GM21515 (cell line): ENCODE results near the gene IFTAP.
A peak's percentile ranks its signal among the peaks of the same experiment; 100 is the strongest.

ENCODE experiments used
- ATAC-seq: cut with Tn5 transposase; IDR thresholded peaks from one replicate; pipeline ENCODE4 v1.9.1; 2021; ENCODE audit not compliant: unreplicated experiment

Gene IFTAP

GRCh38 chr11:36596880-36597279 is 2.6 kb downstream of the IFTAP start:
- ATAC-seq = no peak

- ATAC-seq = no peak
Measured at GRCh38 chr11:36598051-36598450, 3.7 kb downstream of the IFTAP start, which contains the start of gene RAG2. Gene RAG2 (minus strand): TSS chr11:36598236. CDS start chr11:36594168, 4,068 bp downstream.

GRCh38 chr11:36600180-36600579 is 5.9 kb downstream of the IFTAP start:
- ATAC-seq = no peak

GRCh38 chr11:36601155-36601554 is 6.9 kb downstream of the IFTAP start:
- no peak for ATAC-seq

DNA sequence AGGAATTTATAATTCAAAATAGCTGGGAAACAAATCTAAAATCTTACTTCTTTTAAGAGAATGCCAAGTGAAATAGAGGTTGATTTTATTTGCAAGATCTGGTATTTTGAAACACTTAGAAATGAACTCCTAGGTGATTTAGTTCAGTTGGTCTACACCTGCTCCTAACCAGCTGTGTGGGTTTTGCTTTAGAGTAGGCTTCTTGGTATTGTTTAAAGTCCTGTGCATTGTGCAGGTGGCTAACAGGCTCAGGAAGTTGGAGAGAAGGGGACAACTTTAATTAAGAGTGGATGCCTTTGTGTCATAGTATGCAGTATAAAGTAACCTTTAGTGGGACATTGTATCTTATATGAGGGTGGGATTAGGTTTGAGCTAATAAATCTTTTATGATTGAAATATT is 7.8 kb downstream of the IFTAP start:
- ATAC-seq = no peak

GRCh38 chr11:36605221-36606216 is 11.2 kb downstream of the IFTAP start:
- ATAC-seq = no peak

GRCh38 chr11:36608491-36609199 is 14.3 kb downstream of the IFTAP start:
- no peak for ATAC-seq

- no peak for ATAC-seq
Measured at GRCh38 chr11:36609383-36609782, 15.1 kb downstream of the IFTAP start.

DNA sequence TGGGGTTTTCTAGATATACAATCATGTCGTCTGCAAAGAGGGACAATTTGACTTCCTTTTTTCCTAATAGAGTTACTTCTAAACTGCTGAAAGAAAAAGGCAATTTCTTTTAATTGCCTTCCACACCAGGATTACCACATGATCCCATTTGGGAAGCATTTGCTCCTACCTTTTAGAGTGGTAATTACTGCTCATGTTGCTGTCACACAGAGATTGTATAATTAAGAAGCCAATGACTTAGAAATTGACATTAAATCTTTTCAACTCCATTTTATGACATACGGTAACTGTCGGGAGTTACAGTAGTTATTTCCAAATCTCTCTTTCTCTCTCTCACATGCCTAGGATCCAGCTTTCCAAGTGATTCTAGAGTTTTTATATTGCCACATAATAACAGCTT is 21.5 kb downstream of the IFTAP start:
- ATAC-seq = no peak

DNA sequence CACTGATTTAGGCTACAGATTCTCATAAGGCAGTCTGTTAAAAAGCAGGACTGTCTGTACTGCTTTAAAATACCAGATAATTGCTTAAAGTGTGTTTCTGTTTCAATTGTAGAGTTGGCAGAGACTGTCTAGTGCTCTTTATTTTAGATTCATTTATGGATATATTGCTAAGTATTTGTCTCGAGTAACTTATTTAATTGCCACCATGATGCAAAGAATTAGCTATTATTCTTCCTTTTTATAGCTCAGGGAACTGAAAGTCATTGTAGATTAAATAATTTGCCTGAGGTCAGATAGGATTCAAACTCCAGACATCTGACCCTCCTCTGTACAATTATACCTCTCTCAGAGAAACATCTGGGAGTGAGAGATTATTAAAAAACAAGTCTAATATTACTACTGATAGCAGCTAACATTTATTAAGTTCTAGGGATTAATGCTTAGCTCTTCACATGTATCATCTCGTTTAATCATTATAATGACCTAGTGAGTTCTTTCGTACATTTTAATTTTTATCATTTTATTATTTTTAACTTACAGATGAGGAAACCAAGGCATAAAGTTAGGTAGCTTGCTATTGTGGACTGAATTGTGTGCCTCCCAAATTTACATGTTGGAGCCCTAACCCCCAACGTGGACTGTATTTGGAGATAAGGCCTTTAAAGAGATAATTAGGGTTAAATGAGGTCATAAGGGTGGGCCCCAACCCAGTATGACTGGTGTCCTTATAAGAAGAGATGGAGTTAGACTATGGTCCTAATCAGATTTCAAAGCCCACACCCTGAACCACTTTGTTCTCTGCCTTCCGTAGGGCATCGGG is 23.5 kb downstream of the IFTAP start:
- no peak for ATAC-seq

GRCh38 chr11:36618363-36619047 is 24.2 kb downstream of the IFTAP start:
- ATAC-seq = no peak

GRCh38 chr11:36619502-36619901 is 25.2 kb downstream of the IFTAP start:
- no peak for ATAC-seq

- ATAC-seq = no peak
Measured at GRCh38 chr11:36620246-36620645, 25.9 kb downstream of the IFTAP start.

GRCh38 chr11:36622431-36623136 is 28.3 kb downstream of the IFTAP start:
- ATAC-seq = peak; percentile 79

DNA sequence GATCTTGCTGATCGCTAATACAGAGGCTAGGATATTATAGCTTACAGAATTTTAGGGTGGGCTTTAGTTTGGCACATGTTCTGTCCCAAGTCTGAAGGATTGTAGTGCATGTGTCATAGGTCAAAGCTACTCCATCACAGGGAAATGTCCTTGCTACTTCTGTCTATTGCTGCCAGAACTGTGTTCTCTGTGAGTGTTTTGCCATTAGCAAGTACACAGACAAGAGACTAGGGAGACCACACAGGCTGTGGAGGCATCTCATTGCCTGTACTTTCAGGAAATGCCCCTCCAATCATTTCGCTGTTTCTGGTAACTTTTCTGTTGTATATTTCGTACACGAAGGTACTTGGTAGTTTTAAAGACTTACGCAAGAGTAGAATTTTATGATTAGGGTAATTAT is 29.2 kb downstream of the IFTAP start:
- ATAC-seq = no peak

- ATAC-seq = no peak
Measured at GRCh38 chr11:36627006-36627405, 32.7 kb downstream of the IFTAP start.

DNA sequence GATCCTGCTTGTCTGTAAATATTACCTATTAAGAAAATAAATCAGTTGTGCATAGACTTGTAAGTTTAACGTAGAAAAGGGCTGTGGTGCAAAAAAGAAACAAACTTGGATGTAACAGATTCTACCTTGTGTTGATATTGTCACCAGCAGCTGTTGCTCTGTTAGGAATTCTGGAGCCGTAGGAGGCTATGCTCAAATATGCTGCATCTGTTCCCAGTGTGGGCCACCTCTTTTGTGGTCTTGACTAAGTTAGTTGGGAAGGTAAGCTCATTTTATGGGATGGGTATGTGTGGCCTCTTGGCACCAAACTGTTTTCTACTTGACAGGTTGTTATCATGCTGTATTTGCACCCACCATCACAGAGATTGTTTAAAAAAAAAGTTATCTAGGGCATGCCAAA is 33.2 kb downstream of the IFTAP start:
- no peak for ATAC-seq

DNA sequence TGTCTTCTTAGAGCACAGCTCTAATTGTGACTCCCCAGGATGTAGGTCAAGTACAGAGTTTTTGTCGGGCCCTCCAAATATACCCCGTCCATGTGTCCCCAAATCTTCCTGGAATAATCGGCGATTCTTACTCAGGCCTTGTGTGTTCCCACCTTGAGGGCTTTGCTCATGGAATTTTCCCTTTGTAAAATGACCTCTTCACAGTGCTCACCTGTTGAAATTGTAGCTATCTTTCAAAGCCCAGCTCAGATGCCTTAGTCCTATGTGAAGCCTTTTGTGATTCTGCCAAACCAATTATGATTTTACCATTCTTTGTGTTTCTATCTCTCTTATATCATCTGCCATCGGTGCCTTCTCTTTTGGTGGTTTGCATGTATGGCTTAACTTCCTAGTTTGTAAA is 33.8 kb downstream of the IFTAP start:
- no peak for ATAC-seq

DNA sequence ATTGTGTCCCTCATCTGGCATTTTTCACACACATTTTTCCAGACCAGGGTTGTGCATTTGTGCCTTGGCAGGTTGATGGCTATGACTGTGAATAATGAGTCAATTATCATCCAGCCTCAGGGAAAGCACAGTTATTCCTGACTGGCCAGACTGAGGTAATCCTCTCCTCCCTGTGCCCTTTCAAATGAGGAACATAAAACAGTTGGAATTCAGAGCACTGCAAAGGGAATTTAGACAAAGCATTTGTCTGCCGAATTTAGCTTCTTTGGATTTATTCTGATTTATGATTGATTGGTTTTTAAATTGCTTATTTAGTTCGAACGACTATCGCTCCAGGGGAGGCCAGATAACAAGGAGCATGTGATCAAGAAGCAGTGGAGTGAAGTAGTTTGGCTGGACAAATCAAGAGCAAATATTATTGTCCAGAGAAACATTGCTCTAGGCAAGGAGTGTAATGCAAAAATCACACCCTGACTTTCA is 34.5 kb downstream of the IFTAP start:
- ATAC-seq = no peak

GRCh38 chr11:36631774-36632173 is 37.5 kb downstream of the IFTAP start:
- ATAC-seq = peak; percentile 65
